ENCODE results near the gene PIEZO2. TPM values are rescaled to one million over a fixed set of nuclear protein-coding genes. Genes with fewer than 3 reads are reported as not detected.
"Not testable (repeated sequence)": the region's sequence is repeated elsewhere in the genome, so short reads cannot be mapped to it uniquely, and the experiment has no call there.

Gene PIEZO2
- total RNA-seq, 6 experiments from 2014 or later, result not detected

DNA sequence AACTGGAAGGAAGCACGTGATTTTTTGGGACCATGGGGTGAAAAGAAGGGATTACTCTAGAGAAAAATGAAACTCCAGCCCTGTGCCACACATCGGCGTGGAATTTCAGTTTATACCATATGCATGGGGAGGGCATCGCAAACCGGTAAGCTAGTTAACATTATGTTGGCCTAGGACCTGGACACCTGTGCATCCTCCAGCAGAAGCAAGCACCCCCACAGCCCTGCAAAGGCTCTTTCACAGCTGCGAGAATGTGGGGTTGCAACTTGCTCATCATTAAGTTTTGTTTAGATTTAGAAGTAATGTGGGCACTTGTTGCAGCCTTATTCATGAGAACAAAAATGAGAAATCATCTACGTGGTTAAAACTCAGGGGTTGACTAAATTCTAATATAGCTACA lies 299.2 kb downstream of the PIEZO2 start:
- H3K27me3 Mint-ChIP-seq (ENCODE audit: insufficient read depth), result peaks cover 20% of the 10 kb centered on the region
- H3K27ac Mint-ChIP-seq, result no peak overlapping the region

DNA sequence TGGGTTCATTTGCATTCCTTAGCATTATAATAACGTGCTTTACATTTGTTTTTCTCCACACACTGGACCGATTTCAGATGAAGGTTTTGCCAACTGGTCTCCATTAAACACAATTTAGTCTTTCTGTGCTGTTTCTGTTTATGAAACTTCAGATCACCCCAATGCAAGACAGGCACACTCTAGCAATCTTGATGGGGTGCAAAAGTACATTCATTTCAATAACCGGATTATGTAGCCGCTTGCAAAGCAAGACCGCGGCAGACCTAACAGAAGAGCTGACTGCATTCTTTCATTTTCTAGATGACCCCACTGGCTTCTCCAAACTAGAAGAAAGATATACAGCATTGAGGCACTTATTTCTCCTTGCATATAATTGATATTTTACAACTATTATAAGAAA lies 301.5 kb downstream of the PIEZO2 start:
- H3K4me3 Mint-ChIP-seq, result peak overlapping the region; percentile 8; the same call in 1 of the 2 replicates
- no peak for DNase-seq
- TF ChIP-seq, protein P1, sequence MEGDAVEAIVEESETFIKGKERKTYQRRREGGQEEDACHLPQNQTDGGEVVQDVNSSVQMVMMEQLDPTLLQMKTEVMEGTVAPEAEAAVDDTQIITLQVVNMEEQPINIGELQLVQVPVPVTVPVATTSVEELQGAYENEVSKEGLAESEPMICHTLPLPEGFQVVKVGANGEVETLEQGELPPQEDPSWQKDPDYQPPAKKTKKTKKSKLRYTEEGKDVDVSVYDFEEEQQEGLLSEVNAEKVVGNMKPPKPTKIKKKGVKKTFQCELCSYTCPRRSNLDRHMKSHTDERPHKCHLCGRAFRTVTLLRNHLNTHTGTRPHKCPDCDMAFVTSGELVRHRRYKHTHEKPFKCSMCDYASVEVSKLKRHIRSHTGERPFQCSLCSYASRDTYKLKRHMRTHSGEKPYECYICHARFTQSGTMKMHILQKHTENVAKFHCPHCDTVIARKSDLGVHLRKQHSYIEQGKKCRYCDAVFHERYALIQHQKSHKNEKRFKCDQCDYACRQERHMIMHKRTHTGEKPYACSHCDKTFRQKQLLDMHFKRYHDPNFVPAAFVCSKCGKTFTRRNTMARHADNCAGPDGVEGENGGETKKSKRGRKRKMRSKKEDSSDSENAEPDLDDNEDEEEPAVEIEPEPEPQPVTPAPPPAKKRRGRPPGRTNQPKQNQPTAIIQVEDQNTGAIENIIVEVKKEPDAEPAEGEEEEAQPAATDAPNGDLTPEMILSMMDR (IDR thresholded peaks at IDR 0.05), result no peak
- H3K36me3 Mint-ChIP-seq (ENCODE audit: low read depth), result no peaks in the 10 kb centered on the region
- H3K4me1 Mint-ChIP-seq (ENCODE audit: low read depth), result 0 out of 2 replicates have a peak, but pooled peaks cover 5% of the 10 kb centered on the region
- peaks cover 18% of the 10 kb centered on the region for H3K27me3 Mint-ChIP-seq (ENCODE audit: insufficient read depth)
- H3K9me3 Mint-ChIP-seq, result no peaks in the 10 kb centered on the region
- no peak overlapping the region for H3K27ac Mint-ChIP-seq

More for the DNA sequence above, 299.2 kb downstream of the PIEZO2 start:
- Mint-ChIP-seq H3K9me3 (no peaks in the 10 kb centered on the region), H3K4me3 (no peak overlapping the region), H3K4me1 (ENCODE audit: low read depth) (0 out of 2 replicates have a peak, but pooled peaks cover 5% of the 10 kb centered on the region), H3K36me3 (ENCODE audit: low read depth) (no peaks in the 10 kb centered on the region)
- TF ChIP-seq, protein P1 (IDR thresholded peaks at IDR 0.05), result no peak
- no peak for DNase-seq

DNA sequence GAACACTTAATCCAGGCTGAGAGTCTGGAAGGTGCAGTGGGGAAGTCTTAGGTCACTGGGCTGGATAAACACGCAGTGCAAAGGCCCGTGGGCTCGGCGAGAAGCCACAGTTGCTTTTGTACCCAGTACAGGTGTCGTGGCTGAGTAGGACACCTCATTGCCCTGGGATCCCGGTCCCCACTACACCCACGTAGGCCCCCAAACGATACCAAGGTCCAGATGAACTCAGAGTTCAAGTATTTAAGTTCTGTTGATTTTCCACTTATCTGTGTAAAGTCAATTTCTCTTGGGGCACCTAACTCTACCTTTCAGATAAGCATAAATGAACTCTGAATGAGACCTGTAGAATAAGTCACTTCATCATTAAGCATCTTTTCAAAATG lies 302.0 kb downstream of the PIEZO2 start:
- Mint-ChIP-seq H3K9me3 (no peaks in the 10 kb centered on the region), H3K27ac (no peak overlapping the region), H3K4me1 (ENCODE audit: low read depth) (0 out of 2 replicates have a peak, but pooled peaks cover 5% of the 10 kb centered on the region), H3K36me3 (ENCODE audit: low read depth) (no peaks in the 10 kb centered on the region), H3K27me3 (ENCODE audit: insufficient read depth) (peaks cover 21% of the 10 kb centered on the region), H3K4me3 (no peak overlapping the region)
- DNase-seq, result no peak
- TF ChIP-seq, protein P1 (IDR thresholded peaks at IDR 0.05), result no peak

DNA sequence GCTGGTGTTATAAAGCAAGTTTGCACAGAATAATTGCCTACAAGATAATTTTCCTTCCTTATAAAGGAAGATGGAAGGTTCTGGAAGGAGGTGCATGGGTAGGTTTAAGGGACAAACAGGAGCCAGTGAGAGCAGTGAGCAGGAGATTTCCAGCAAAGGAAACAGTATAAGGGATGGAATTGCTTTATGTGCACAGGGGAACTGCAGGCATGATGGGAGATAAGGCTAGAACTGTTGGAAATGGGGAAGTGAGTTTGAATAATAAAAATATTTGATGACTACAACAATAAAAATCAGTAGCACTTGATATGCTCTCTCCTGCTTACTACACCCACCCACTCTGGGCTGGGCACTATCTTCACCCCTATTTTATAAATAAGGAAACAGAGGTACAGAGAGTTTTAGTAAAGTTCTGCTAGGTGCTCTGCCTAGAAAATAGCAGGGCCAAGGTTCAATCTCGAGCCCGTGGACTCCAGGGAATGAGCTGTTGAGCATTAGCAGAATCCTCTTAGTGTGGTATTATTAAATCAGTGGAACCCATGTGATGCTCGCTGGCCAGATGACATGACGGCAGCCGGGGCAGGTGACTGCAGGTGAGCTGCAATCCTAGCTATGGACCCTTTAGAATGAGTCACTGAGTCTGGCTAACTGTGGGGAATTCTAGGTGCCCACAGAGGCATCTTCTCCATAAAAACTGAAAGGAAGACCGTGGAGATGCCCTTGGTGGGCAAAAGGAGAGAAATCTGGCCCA lies 302.5 kb downstream of the PIEZO2 start:
- no peak overlapping the region for H3K4me3 Mint-ChIP-seq
- H3K27ac Mint-ChIP-seq, result no peak overlapping the region
- DNase-seq, result no peak
- TF ChIP-seq, protein P1 (IDR thresholded peaks at IDR 0.05), result no peak
- H3K27me3 Mint-ChIP-seq (ENCODE audit: insufficient read depth), result peaks cover 23% of the 10 kb centered on the region
- no peaks in the 10 kb centered on the region for H3K36me3 Mint-ChIP-seq (ENCODE audit: low read depth)
- 0 out of 2 replicates have a peak, but pooled peaks cover 5% of the 10 kb centered on the region for H3K4me1 Mint-ChIP-seq (ENCODE audit: low read depth)
- no peaks in the 10 kb centered on the region for H3K9me3 Mint-ChIP-seq

DNA sequence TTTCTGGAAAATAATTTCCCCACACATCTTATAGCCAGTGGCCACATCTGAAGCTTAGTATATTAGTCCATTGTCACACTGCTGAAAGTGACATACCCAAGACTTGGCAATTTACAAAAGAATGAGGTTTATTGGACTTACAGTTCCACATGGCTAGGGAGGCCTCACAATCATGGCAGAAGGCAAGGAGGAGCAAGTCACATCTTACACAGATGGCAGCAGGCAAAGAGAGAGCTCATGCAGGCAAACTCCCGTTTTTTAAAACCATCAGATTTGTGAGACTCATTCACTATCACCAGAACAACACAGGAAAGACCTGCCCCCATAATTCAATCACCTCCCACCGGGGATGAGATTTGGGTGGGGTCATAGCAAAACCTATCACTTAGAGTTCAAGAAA lies 303.3 kb downstream of the PIEZO2 start:
- H3K4me1 Mint-ChIP-seq (ENCODE audit: low read depth); H3K27ac Mint-ChIP-seq; DNase-seq; H3K4me3 Mint-ChIP-seq; H3K36me3 Mint-ChIP-seq (ENCODE audit: low read depth); H3K9me3 Mint-ChIP-seq: not testable (repeated sequence)
- H3K27me3 Mint-ChIP-seq (ENCODE audit: insufficient read depth), result peaks cover 23% of the 10 kb centered on the region

DNA sequence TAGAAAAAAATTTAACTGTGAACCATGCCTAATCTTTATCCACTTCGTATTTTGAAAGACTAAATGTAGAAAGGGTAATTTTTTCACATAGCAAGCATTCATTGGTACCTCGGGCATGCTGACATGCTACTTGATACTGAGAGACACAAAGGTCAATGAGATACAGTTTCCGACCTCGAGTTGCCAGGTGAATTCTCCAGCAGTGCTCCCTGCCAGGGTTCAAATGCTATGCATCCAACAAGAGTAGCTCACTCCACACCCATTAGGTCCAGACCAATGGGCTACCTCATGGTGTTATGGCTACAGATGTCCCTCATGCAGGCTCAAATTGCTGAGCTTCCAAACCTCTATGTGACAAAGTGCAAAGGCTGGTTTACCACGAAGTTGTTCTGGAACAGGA lies 305.8 kb downstream of the PIEZO2 start:
- no peaks in the 10 kb centered on the region for H3K36me3 Mint-ChIP-seq (ENCODE audit: low read depth)
- no peaks in the 10 kb centered on the region for H3K9me3 Mint-ChIP-seq
- H3K27ac Mint-ChIP-seq, result no peak overlapping the region
- H3K27me3 Mint-ChIP-seq (ENCODE audit: insufficient read depth), result peaks cover 24% of the 10 kb centered on the region
- no peak overlapping the region for H3K4me3 Mint-ChIP-seq
- TF ChIP-seq, protein P1 (IDR thresholded peaks at IDR 0.05), result no peak
- 0 out of 2 replicates have a peak, but pooled peaks cover 5% of the 10 kb centered on the region for H3K4me1 Mint-ChIP-seq (ENCODE audit: low read depth)
- DNase-seq, result no peak

All from HFFc6 (cell line).